NCI-H2171 (cell line): ENCODE data around the gene KCNE1.

Experiments
- DNase-seq: peaks from one replicate; lab custom pipeline; 2025; lab: John Stamatoyannopoulos, UW

Gene KCNE1

GRCh38 chr21:34535886-34536285 lies 23.9 kb upstream of the KCNE1 start:
- no peak for DNase-seq

- no peak for DNase-seq
Measured at GRCh38 chr21:34534522-34534921, 22.5 kb upstream of the KCNE1 start.

GRCh38 chr21:34533938-34534337 lies 21.9 kb upstream of the KCNE1 start:
- no peak for DNase-seq

GRCh38 chr21:34531399-34531798 lies 19.4 kb upstream of the KCNE1 start:
- no peak for DNase-seq

- no peak for DNase-seq
Measured at GRCh38 chr21:34530261-34530660, 18.3 kb upstream of the KCNE1 start.

- DNase-seq = no peak
Measured at GRCh38 chr21:34528131-34528561, 16.1 kb upstream of the KCNE1 start.

GRCh38 chr21:34526618-34527290 lies 14.7 kb upstream of the KCNE1 start:
- DNase-seq = no peak

GRCh38 chr21:34526241-34526617 lies 14.2 kb upstream of the KCNE1 start:
- no peak for DNase-seq

GRCh38 chr21:34524646-34525601 lies 12.9 kb upstream of the KCNE1 start:
- no peak for DNase-seq

GRCh38 chr21:34523019-34523555 lies 11.1 kb upstream of the KCNE1 start:
- no peak for DNase-seq

GRCh38 chr21:34522284-34522683 lies 10.3 kb upstream of the KCNE1 start:
- DNase-seq = no peak

- DNase-seq = no peak
Measured at GRCh38 chr21:34521561-34521960, 9.6 kb upstream of the KCNE1 start.

- DNase-seq = no peak
Measured at GRCh38 chr21:34520764-34521508, 8.9 kb upstream of the KCNE1 start.

GRCh38 chr21:34520281-34520680 lies 8.3 kb upstream of the KCNE1 start:
- no peak for DNase-seq

- DNase-seq = no peak
Measured at GRCh38 chr21:34519694-34520093, 7.7 kb upstream of the KCNE1 start.

- DNase-seq = no peak
Measured at GRCh38 chr21:34519016-34519415, 7.0 kb upstream of the KCNE1 start.

- DNase-seq = no peak
Measured at GRCh38 chr21:34518301-34518700, 6.3 kb upstream of the KCNE1 start.

GRCh38 chr21:34517491-34518245 lies 5.7 kb upstream of the KCNE1 start:
- DNase-seq = no peak

- DNase-seq = no peak
Measured at GRCh38 chr21:34517039-34517438, 5.0 kb upstream of the KCNE1 start.

GRCh38 chr21:34514576-34515115 lies 2.6 kb upstream of the KCNE1 start:
- no peak for DNase-seq

GRCh38 chr21:34513129-34513675 lies 1.2 kb upstream of the KCNE1 start:
- no peak for DNase-seq
